A673 (cell line): ENCODE measurements around the gene PTPN14.

Experiments used
- CTCF ChIP-seq: fragments of 300-800, 200-600 bp; sonication (generic); conservative IDR thresholded peaks from 2 replicates; pipeline ENCODE4 v1.5.1; 2017; ENCODE audit warnings: low read depth, mild to moderate bottlenecking, antibody characterized with exemption, low read length, moderate library complexity, mixed read lengths
- EZH2 ChIP-seq: fragments of 200-600 bp; sonication (generic); IDR thresholded peaks from 2 replicates; pipeline ENCODE4 v1.6.1; 2017; ENCODE audit warnings: borderline replicate concordance, low read depth, mild to moderate bottlenecking, mixed read lengths, antibody characterized with exemption, low read length; ENCODE audit not compliant: poor library complexity, severe bottlenecking

- no peak for TF ChIP-seq CTCF
- no peak for TF ChIP-seq EZH2
Observed at GRCh38 chr1:214425716-214426425, 125.5 kb downstream of the PTPN14 start.
